Measurements from ENCODE around the gene A4GALT. TPM values are rescaled to one million over a fixed set of nuclear protein-coding genes. Genes with fewer than 3 reads are reported as not detected.

The A4GALT gene
- total RNA-seq, 2 experiments from 2014 or later: 56.0 to 61.5 TPM

- ChIA-PET CTCF (ENCODE audit: unreplicated experiment) (interaction anchor here (1.2 kb wide), 1 partner anchor 38 kb away, joined by 3 read pairs; no protein-coding TSS in a partner anchor), POLR2A (interaction anchor here (1.6 kb wide), 2 partner anchors 22 to 39 kb away, joined by 3 read pairs; no protein-coding TSS in a partner anchor)
- Histone ChIP-seq H3K4me3 (ENCODE audit: low read depth, low read length, poor library complexity, severe bottlenecking) (peak overlapping the region; percentile 83), H3K27ac (ENCODE audit: low read depth, low read length, poor library complexity, severe bottlenecking) (peak overlapping the region; percentile 97), H4K20me1 (ENCODE audit: insufficient read depth, low read length) (no peaks in the 10 kb centered on the region; the same call in 1 of the 2 replicates), H2AFZ (ENCODE audit: low read length) (no peak overlapping the region), H3K9me2 (ENCODE audit: insufficient read depth, low read length) (no peaks in the 10 kb centered on the region), H3K79me2 (ENCODE audit: insufficient read depth, low read depth, low read length) (peaks cover 61% of the 10 kb centered on the region), H3K4me2 (ENCODE audit: low read length) (peak overlapping the region; percentile 98), H3K36me3 (ENCODE audit: insufficient read depth, low read length) (no peaks in the 10 kb centered on the region; the same call in 1 of the 2 replicates), H3K9me3 (ENCODE audit: low read length) (no peaks in the 10 kb centered on the region), H3K4me1 (ENCODE audit: insufficient read depth, low read length, poor library complexity, severe bottlenecking) (peaks cover 78% of the 10 kb centered on the region)
- intact Hi-C loops (cut with micrococcal nuclease; ENCODE audit: unreplicated experiment): loop anchor here (5.0 kb wide), 2 partner anchors 182 to 398 kb away; no protein-coding TSS in a partner anchor
- TF ChIP-seq CTCF (conservative IDR thresholded peaks at IDR 0.05; ENCODE audit: low read length): peak; percentile 32; the same call in 1 of the 2 replicates
- TF ChIP-seq EZH2phosphoT487 (IDR thresholded peaks at IDR 0.05; ENCODE audit: borderline replicate concordance, low read depth, low read length): no peak
- peak; percentile 57 for DNase-seq (ENCODE audit: low spot score)
- no TSS peak for BruUV-seq (replicated peaks)
Observed at GRCh38 chr22:42719133-42719532, 1.5 kb downstream of the A4GALT start.

GRCh38 chr22:42717197-42717928 is 3.3 kb downstream of the A4GALT start:
- POLR2A ChIA-PET: interaction anchor here (1.2 to 2.5 kb wide), 5 partner anchors 10 to 63 kb away, joined by 3 to 12 read pairs (median 3); no protein-coding TSS in a partner anchor

More at GRCh38 chr22:42717197-42717928, 3.3 kb downstream of the A4GALT start:
- CTCF ChIA-PET (ENCODE audit: unreplicated experiment): no interaction called here
- Histone ChIP-seq H3K4me3 (ENCODE audit: low read depth, low read length, poor library complexity, severe bottlenecking) (peak overlapping the region; percentile 83), H4K20me1 (ENCODE audit: insufficient read depth, low read length) (no peaks in the 10 kb centered on the region; the same call in 1 of the 2 replicates), H3K9me3 (ENCODE audit: low read length) (no peaks in the 10 kb centered on the region), H3K36me3 (ENCODE audit: insufficient read depth, low read length) (peaks cover 15% of the 10 kb centered on the region), H2AFZ (ENCODE audit: low read length) (no peak overlapping the region), H3K79me2 (ENCODE audit: insufficient read depth, low read depth, low read length) (peaks cover 78% of the 10 kb centered on the region), H3K27ac (ENCODE audit: low read depth, low read length, poor library complexity, severe bottlenecking) (peak overlapping the region; percentile 97), H3K9me2 (ENCODE audit: insufficient read depth, low read length) (no peaks in the 10 kb centered on the region), H3K4me1 (ENCODE audit: insufficient read depth, low read length, poor library complexity, severe bottlenecking) (peaks cover 83% of the 10 kb centered on the region), H3K4me2 (ENCODE audit: low read length) (peak overlapping the region; percentile 98)
- intact Hi-C loops (cut with micrococcal nuclease; ENCODE audit: unreplicated experiment): loop anchor here (2.0 to 5.0 kb wide), 5 partner anchors 21 to 400 kb away; partner anchors contain the start of gene POLDIP3
- DNase-seq (ENCODE audit: low spot score): peak; percentile 72
- TSS peak; percentile 34 for BruUV-seq (replicated peaks)
- TF ChIP-seq CTCF (conservative IDR thresholded peaks at IDR 0.05; ENCODE audit: low read length) (no peak), EZH2phosphoT487 (IDR thresholded peaks at IDR 0.05; ENCODE audit: borderline replicate concordance, low read depth, low read length) (no peak)

All from OCI-LY7 (cell line).